ENCODE data around the gene MAN1C1.

Gene MAN1C1

DNA sequence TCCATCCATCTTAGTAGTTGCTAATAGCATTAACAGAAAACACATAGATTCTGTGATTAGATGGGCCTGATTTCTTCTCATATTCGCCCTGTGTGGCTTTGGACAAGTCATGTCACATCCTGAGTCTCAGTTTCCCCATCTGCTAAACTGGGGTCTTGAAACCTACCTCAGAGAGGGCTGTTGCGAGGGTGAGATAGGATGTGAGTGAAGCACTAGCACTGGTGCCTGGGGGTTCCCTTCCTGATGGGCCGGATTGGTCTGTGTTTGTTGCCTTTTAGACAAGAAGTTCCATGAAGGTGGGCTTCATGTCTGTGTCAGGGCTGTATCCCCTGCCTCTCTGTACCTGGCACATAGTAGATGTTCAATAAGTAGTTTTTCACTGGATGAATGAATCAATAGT, 3.5 kb upstream of the MAN1C1 start:
- H3K27ac ChIP-seq, result no peak overlapping the region
- H3K4me1 ChIP-seq (ENCODE audit: low read depth, poor library complexity, severe bottlenecking), result peaks cover 59% of the 10 kb centered on the region
- H4K20me1 ChIP-seq (ENCODE audit: insufficient read depth), result no peaks in the 10 kb centered on the region
- no peak overlapping the region for H3K9ac ChIP-seq
- H3K27me3 ChIP-seq (ENCODE audit: insufficient read depth, low read depth), result peaks cover 7% of the 10 kb centered on the region; the same call in 1 of the 2 replicates
- H3K4me2 ChIP-seq, result no peak overlapping the region
- H3K4me3 ChIP-seq (IDR thresholded peaks at IDR 0.05; ENCODE audit: insufficient read depth, low read depth, low read length), result no peak overlapping the region
- TF ChIP-seq, protein P1, sequence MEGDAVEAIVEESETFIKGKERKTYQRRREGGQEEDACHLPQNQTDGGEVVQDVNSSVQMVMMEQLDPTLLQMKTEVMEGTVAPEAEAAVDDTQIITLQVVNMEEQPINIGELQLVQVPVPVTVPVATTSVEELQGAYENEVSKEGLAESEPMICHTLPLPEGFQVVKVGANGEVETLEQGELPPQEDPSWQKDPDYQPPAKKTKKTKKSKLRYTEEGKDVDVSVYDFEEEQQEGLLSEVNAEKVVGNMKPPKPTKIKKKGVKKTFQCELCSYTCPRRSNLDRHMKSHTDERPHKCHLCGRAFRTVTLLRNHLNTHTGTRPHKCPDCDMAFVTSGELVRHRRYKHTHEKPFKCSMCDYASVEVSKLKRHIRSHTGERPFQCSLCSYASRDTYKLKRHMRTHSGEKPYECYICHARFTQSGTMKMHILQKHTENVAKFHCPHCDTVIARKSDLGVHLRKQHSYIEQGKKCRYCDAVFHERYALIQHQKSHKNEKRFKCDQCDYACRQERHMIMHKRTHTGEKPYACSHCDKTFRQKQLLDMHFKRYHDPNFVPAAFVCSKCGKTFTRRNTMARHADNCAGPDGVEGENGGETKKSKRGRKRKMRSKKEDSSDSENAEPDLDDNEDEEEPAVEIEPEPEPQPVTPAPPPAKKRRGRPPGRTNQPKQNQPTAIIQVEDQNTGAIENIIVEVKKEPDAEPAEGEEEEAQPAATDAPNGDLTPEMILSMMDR (conservative IDR thresholded peaks at IDR 0.05; ENCODE audit: low read depth, low read length), result no peak
- no peak overlapping the region for H2AFZ ChIP-seq (ENCODE audit: low read depth)
- H3K79me2 ChIP-seq (ENCODE audit: insufficient read depth, low read depth), result peaks cover 6% of the 10 kb centered on the region; the same call in 1 of the 2 replicates
- no peaks in the 10 kb centered on the region for H3K36me3 ChIP-seq (ENCODE audit: insufficient read depth)

DNA sequence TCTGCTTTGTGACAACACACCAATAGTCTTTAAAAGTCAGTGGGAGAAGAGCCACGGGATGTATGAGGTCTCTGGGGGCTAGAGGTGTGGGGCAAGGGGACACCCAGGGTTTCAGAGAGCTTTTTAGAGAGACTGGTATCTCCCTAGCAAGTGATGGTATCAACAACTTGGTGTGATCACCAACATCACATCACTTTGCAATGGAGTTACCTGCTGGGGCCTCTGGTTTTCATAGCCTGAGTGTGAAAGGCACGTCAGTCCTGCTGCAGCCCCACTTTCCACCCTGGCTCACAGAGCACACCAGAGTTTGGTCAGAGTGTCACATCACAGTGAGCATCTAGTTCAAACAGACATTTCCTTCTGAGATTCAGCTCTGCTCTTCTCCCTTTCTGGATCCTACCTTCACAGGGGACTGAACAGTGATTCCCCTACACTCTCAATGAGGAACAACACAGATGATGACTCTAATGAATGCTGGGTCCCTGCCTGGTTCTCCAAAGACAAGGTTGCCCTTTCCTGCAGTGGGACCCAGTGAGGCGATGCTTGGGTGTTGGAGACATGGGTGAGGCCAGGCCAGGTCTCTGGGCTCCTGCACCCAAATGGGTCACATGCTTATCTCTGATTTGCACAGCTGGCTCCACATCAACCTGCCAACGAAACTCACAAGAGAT, 2.0 kb upstream of the MAN1C1 start:
- H3K27ac ChIP-seq, result no peak overlapping the region
- TF ChIP-seq, protein P1 (conservative IDR thresholded peaks at IDR 0.05; ENCODE audit: low read depth, low read length), result no peak
- peak overlapping the region; percentile 94 for H3K4me2 ChIP-seq
- peaks cover 21% of the 10 kb centered on the region; the same call in 1 of the 2 replicates for H3K79me2 ChIP-seq (ENCODE audit: insufficient read depth, low read depth)
- H4K20me1 ChIP-seq (ENCODE audit: insufficient read depth), result no peaks in the 10 kb centered on the region
- H3K4me3 ChIP-seq (IDR thresholded peaks at IDR 0.05; ENCODE audit: insufficient read depth, low read depth, low read length), result no peak overlapping the region
- no peak overlapping the region for H2AFZ ChIP-seq (ENCODE audit: low read depth)
- H3K36me3 ChIP-seq (ENCODE audit: insufficient read depth), result no peaks in the 10 kb centered on the region
- no peak overlapping the region for H3K9ac ChIP-seq
- H3K4me1 ChIP-seq (ENCODE audit: low read depth, poor library complexity, severe bottlenecking), result peaks cover 59% of the 10 kb centered on the region
- peaks cover 7% of the 10 kb centered on the region; the same call in 1 of the 2 replicates for H3K27me3 ChIP-seq (ENCODE audit: insufficient read depth, low read depth)

DNA sequence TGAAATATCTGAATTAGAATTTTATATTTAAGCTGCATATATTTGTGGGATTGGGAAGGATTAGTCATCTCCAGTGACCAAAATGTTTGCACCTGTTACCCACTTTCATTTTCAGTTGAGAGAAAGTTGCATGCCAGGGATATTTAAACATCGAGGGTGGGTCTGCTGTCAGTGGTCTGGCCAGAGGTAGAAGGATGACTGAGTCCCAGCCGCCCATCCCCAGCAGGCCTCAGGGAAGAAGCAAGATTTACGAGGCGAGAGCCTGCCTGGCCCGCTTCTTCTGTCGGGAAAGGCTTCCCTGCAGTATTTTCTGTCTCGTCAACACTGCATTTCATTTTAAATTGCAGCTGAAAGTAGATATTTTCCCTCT, 1.4 kb upstream of the MAN1C1 start:
- Histone ChIP-seq H2AFZ (ENCODE audit: low read depth) (no peak overlapping the region), H3K4me3 (IDR thresholded peaks at IDR 0.05; ENCODE audit: insufficient read depth, low read depth, low read length) (no peak overlapping the region), H3K79me2 (ENCODE audit: insufficient read depth, low read depth) (peaks cover 23% of the 10 kb centered on the region; the same call in 1 of the 2 replicates), H3K4me2 (peak overlapping the region; percentile 94), H3K27me3 (ENCODE audit: insufficient read depth, low read depth) (peaks cover 7% of the 10 kb centered on the region; the same call in 1 of the 2 replicates), H4K20me1 (ENCODE audit: insufficient read depth) (no peaks in the 10 kb centered on the region), H3K27ac (no peak overlapping the region), H3K9ac (no peak overlapping the region), H3K4me1 (ENCODE audit: low read depth, poor library complexity, severe bottlenecking) (peaks cover 60% of the 10 kb centered on the region), H3K36me3 (ENCODE audit: insufficient read depth) (no peaks in the 10 kb centered on the region)
- TF ChIP-seq, protein P1 (conservative IDR thresholded peaks at IDR 0.05; ENCODE audit: low read depth, low read length), result no peak

DNA sequence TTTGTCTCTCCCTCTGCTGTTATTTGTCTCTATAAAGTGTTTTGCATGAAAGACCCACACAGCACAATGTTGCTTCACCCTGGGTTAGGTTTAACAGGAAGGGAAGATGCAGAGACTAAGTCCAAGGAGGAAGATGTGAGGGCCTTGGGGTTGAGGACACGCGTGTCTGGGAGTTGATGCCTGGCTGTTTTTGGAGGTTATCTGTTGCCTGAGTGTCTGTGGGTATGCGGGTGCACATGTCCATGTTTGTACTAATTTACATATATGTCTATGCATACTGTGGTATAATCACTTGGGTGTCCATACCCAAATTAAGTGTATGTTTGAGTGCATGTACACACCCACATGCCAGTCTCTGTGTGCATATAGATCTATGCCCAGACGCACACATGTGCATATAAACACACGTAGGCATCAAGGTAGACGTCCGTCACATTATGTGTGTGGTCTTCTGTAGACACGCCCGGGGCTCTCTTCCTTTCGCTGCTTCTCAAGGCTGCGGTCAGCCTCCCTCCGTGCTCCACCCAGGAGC, 962 bp upstream of the MAN1C1 start:
- Histone ChIP-seq H4K20me1 (ENCODE audit: insufficient read depth) (no peaks in the 10 kb centered on the region), H3K27me3 (ENCODE audit: insufficient read depth, low read depth) (peaks cover 7% of the 10 kb centered on the region; the same call in 1 of the 2 replicates), H3K4me2 (peak overlapping the region; percentile 94), H3K36me3 (ENCODE audit: insufficient read depth) (no peaks in the 10 kb centered on the region), H3K4me3 (IDR thresholded peaks at IDR 0.05; ENCODE audit: insufficient read depth, low read depth, low read length) (no peak overlapping the region), H3K27ac (no peak overlapping the region), H2AFZ (ENCODE audit: low read depth) (peak overlapping the region; percentile 90), H3K9ac (no peak overlapping the region; the same call in 1 of the 2 replicates), H3K4me1 (ENCODE audit: low read depth, poor library complexity, severe bottlenecking) (peaks cover 60% of the 10 kb centered on the region), H3K79me2 (ENCODE audit: insufficient read depth, low read depth) (peaks cover 23% of the 10 kb centered on the region; the same call in 1 of the 2 replicates)
- TF ChIP-seq, protein P1 (conservative IDR thresholded peaks at IDR 0.05; ENCODE audit: low read depth, low read length), result no peak
